SK-N-SH (cell line): ENCODE results near the gene KLHL25.

Source experiments
- POLR2AphosphoS5 ChIP-seq: IDR thresholded peaks from 2 replicates; pipeline ENCODE4 v1.6.1; 2012; ENCODE audit warnings: low read depth, low read length
- TF ChIP-seq, protein P1 (sequence below): fragments of 200-600 bp; sonication (generic); IDR thresholded peaks from 2 replicates; pipeline ENCODE4 v1.6.1; 2017; ENCODE audit warnings: antibody characterized with exemption, mild to moderate bottlenecking, moderate library complexity

- TF ChIP-seq, protein P1, sequence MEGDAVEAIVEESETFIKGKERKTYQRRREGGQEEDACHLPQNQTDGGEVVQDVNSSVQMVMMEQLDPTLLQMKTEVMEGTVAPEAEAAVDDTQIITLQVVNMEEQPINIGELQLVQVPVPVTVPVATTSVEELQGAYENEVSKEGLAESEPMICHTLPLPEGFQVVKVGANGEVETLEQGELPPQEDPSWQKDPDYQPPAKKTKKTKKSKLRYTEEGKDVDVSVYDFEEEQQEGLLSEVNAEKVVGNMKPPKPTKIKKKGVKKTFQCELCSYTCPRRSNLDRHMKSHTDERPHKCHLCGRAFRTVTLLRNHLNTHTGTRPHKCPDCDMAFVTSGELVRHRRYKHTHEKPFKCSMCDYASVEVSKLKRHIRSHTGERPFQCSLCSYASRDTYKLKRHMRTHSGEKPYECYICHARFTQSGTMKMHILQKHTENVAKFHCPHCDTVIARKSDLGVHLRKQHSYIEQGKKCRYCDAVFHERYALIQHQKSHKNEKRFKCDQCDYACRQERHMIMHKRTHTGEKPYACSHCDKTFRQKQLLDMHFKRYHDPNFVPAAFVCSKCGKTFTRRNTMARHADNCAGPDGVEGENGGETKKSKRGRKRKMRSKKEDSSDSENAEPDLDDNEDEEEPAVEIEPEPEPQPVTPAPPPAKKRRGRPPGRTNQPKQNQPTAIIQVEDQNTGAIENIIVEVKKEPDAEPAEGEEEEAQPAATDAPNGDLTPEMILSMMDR, result no peak
- no peak for TF ChIP-seq POLR2AphosphoS5
These were observed 78.5 kb downstream of the KLHL25 start for GRCh38 chr15:85716261-85716660.
